Stimulated activated CD4-positive, alpha-beta T cell treated with anti-CD3 and anti-CD28 coated beads, Interleukin-2, amount 100 ng/mL, for 24 hours (primary cell): ENCODE data around the gene SLC9A5.

Source experiments
- DNase-seq, 2 donors: peaks; one replicate each; pipeline ENCODE4 v3.0.0-alpha.2; 2020

SLC9A5 gene

GRCh38 chr16:67283039-67283825 is 34.5 kb downstream of the SLC9A5 start:
- no peak for DNase-seq

GRCh38 chr16:67283826-67284555 is 35.2 kb downstream of the SLC9A5 start:
- no peak for DNase-seq

GRCh38 chr16:67284699-67285646 is 36.2 kb downstream of the SLC9A5 start:
- no peak for DNase-seq

- no peak for DNase-seq
Observed at GRCh38 chr16:67286441-67287235, 37.9 kb downstream of the SLC9A5 start.

GRCh38 chr16:67287960-67288359 is 39.2 kb downstream of the SLC9A5 start:
- DNase-seq = no peak

- DNase-seq = no peak
Observed at GRCh38 chr16:67291461-67291860, 42.7 kb downstream of the SLC9A5 start.

GRCh38 chr16:67294171-67294757 is 45.5 kb downstream of the SLC9A5 start:
- DNase-seq = no peak

- DNase-seq = no peak
Observed at GRCh38 chr16:67294938-67295361, 46.2 kb downstream of the SLC9A5 start.

GRCh38 chr16:67296420-67296819 is 47.6 kb downstream of the SLC9A5 start:
- no peak for DNase-seq

- no peak for DNase-seq
Observed at GRCh38 chr16:67298277-67298676, 49.5 kb downstream of the SLC9A5 start.

- DNase-seq = no peak
Observed at GRCh38 chr16:67299269-67299668, 50.5 kb downstream of the SLC9A5 start.

- no peak for DNase-seq
Observed at GRCh38 chr16:67301080-67301782, 52.5 kb downstream of the SLC9A5 start.

- no peak for DNase-seq
Observed at GRCh38 chr16:67302076-67302475, 53.3 kb downstream of the SLC9A5 start.

- no peak for DNase-seq
Observed at GRCh38 chr16:67302970-67303369, 54.2 kb downstream of the SLC9A5 start.

- DNase-seq = no peak
Observed at GRCh38 chr16:67304020-67304419, 55.2 kb downstream of the SLC9A5 start.

GRCh38 chr16:67305216-67306071 is 56.7 kb downstream of the SLC9A5 start:
- DNase-seq = no peak

GRCh38 chr16:67310561-67310960 is 61.8 kb downstream of the SLC9A5 start:
- no peak for DNase-seq

- peak; percentile 85 to 90 for DNase-seq
Observed at GRCh38 chr16:67311607-67312488, 63.1 kb downstream of the SLC9A5 start.

- no peak for DNase-seq
Observed at GRCh38 chr16:67312719-67313118, 63.9 kb downstream of the SLC9A5 start.
